ENCODE data around the gene SPG21.

SPG21 gene

GRCh38 chr15:64991536-64992135, 1.9 kb upstream of the SPG21 start:
- DNase-seq (ENCODE audit: low read depth in 3 of 3): no peak

DNA sequence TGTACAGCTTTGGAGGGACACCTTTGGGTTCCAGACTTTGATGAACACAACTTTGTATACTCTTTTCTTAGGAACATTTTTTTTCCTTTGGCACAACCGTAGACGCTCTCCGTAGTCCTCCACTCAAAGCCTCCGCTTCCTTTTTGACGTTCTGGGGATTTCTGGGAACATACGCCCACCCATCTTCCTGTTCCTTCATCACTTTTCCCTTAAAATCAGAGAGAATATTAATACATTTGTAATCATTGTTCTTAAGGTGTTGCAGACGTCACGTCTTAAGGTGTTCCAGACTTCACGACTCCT, 405 bp upstream of the SPG21 start:
- DNase-seq (ENCODE audit: low read depth in 3 of 3): no peak

- no peak for DNase-seq (ENCODE audit: low read depth in 3 of 3)
These were observed 2.6 kb downstream of the SPG21 start for GRCh38 chr15:64987136-64987535.

DNA sequence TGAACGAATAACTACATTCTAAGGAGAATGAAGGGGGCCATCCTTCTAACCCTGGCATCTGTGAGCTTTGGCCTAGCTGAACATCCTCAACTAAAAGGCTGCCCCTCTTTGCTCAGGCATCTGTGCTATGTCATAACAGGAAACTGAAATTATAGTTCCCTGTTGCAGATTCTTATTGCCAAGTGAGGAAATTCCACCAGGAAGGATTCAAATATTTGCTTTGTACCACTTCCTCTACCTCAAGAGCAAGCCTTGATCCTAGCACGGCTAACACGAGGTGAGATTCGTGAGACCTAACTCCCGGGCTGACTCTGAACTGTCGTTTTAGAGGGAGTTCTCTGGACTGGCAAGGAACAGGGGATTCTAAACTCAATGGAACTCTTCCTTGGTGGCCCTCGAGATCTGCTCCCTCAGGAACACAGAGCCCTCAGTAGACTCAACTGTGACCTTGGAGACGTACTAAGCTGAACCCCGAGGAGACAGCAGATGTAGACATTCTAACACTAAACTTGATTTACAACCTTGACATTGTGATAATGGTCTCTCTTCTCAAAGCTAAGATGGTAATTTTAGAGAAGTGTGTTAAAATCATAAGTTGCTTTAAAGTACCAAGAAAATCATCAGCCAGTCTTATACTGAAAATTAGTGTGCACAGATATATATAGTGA, 4.2 kb downstream of the SPG21 start:
- no peak for DNase-seq (ENCODE audit: low read depth in 3 of 3)

- no peak for DNase-seq (ENCODE audit: low read depth in 3 of 3)
These were observed 7.2 kb downstream of the SPG21 start for GRCh38 chr15:64982472-64982871.

GRCh38 chr15:64981812-64982431, 7.8 kb downstream of the SPG21 start:
- DNase-seq (ENCODE audit: low read depth in 3 of 3): no peak

- no peak for DNase-seq (ENCODE audit: low read depth in 3 of 3)
These were observed 10.4 kb downstream of the SPG21 start for GRCh38 chr15:64979252-64979710.

DNA sequence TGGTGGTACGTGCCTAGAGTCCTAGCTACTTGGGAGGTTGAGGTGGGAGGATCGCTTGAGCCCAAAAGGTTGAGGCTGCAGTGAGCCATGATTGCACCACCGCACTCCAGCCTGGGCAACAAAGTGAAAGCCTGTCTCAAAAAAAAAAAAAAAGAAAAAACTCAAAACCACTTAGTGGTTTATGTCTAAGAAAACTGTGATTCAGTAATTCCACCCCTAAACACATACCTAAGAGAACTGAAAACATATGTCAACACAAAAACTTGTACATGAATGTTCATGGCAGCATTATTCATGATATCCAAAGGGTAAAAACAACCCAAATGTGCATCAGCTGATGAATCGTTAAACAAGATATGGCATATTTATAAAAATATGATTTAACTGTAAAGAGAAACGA, 14.3 kb downstream of the SPG21 start:
- DNase-seq (ENCODE audit: low read depth in 3 of 3): no peak

DNA sequence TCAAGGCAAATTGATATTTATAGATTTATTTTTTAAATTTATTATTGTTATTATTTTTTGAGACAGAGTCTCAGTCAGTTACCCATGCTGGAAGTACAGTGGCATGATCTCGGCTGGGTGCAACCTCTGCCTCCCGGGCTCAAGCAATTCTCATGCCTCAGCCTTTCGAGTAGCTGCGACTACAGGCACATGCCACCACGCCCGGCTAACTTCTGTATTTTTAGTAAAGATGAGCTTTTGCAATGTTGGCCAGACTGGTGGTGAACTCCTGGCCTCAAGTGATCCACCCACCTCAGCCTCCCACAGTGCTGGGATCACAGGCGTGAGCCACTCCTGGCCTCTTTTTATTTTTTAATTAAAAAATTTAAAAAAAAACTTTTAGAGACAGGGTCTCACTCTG, 19.0 kb downstream of the SPG21 start:
- DNase-seq (ENCODE audit: low read depth in 3 of 3): no peak

DNA sequence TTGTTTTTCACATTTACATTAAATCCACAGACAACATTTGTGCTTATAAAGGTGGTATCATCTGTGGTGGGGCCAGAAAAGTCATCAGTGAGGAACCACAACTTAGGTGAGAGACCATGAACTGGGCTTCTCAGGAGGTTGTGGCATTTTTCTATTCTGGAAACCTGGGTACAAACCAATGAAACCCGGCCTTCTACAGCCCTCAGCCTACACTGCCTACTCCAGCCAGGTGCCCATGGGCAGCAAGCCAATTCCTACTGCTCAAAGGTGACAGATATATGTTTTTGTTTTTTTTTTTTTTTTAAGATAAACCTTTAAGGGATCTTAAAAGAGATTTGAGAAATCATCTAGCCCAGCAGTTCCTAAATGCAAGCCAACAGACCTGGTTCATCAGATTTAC, 20.3 kb downstream of the SPG21 start:
- no peak for DNase-seq (ENCODE audit: low read depth in 3 of 3)

GRCh38 chr15:64961013-64961412, 28.7 kb downstream of the SPG21 start:
- DNase-seq (ENCODE audit: low read depth in 3 of 3): no peak

DNA sequence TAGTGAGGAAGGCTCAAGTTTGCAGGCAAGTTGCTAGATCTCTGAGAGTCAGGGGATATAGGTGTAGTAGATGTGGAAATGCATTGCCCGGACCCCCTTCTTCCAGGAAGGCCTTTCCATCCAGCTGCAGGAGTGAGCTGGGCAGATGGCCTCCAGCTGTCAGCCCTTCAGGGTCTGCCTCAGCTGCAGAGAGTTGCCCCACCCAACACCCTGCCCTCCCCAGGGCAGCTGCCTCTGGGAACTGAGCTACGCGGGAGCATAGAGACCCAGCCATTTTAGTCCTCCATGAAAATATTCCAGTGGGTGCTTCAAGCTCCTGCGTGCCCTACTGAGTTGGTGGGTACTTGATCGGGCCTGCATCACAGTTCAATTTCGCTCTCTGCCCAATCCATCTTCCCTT, 29.6 kb downstream of the SPG21 start:
- DNase-seq (ENCODE audit: low read depth in 3 of 3): no peak

DNA sequence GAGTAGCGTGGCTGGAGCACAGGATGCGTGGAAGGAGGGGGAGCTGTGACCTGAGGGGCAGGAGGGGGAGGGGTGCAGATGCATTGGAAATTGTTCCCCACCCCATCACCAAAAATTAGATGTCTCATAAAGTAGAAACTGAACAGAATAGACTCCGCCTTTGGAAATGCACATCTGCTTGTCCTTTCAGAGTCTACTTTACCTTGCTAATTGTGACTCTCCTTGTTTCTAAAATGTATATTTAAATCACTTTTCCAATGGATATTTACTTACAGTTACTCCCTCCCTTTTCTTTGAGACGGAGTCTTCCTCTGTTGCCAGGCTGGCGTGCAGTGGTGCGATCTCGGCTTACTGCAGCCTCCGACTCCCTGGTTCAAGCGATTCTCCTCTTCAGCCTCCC, 30.6 kb downstream of the SPG21 start:
- no peak for DNase-seq (ENCODE audit: low read depth in 3 of 3)

DNA sequence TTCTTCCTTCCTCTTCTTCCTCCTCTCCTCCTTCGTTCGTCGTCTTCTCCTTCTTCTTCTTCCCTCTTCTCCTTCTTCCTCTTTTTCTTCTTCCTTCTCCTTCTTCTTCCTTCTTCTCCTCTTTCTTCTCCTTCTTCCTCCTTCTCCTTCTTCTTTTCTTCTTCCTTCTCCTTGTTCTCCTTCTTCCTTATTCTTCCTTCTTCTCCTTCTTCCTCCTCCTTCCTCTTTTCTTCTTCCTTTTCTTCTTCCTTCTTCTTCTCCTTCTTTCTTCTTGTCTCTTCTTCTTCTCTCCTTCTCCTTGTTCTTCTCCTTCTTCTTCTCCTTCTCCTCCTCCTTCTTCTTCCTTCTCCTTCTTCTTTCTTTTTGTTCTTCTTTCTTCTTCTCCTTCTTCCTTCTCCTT, 35.3 kb downstream of the SPG21 start:
- DNase-seq (ENCODE audit: low read depth in 3 of 3): no peak

DNA sequence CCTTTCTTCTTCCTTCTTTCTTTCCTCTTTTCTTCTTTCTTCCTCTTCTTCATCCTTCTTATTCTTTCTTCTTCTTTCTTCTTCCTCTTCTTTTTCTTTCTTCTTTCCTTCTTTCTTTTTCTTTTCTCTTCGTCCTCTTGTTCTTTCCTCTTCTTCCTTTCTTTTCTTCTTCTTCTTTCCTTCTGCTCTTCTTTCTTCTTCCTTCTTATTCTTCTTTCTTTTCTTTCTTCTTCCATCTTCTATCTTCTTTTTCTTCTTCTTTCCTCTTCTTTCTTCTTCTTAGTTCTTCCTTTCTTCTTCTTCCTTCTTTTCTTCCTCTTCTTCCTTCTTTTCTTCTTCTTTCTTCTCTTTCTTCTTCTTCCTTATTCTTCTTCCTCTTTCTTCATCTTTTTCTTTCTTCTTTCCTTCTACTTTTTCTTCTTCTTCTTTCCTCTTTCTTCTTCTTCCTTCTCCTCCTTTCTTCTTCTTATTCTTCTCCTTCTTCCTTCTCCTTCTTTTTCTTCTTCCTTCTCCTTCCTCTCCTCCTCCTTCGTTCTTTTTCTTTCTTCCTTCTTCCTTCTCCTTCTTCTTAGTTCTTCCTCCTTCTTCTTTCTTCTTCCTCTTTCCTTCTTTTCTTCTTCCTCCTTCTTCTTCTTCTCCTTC, 37.8 kb downstream of the SPG21 start:
- DNase-seq (ENCODE audit: low read depth in 3 of 3): no peak

GRCh38 chr15:64950888-64951287, 38.8 kb downstream of the SPG21 start:
- no peak for DNase-seq (ENCODE audit: low read depth in 3 of 3)

GRCh38 chr15:64949383-64950186, 40.1 kb downstream of the SPG21 start:
- DNase-seq (ENCODE audit: low read depth in 3 of 3): no peak

DNA sequence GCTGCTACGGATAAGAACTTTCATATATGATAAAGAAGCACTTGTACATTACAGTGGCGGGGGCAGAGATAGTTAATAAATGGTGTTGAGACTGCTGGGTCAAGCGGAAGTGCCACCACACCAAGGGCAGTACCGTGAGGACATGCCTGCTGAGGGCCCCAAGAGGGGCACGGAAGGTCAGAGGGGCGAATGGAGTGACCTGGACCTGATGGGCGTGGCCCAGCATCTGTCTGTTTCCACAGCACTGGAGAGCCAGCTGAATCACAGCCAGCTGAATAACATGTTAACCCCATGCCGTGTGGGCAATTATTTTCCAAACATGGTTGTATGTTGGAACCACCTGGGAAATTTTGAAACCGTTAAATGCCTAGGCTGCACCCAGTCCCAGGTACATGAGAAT, 40.8 kb downstream of the SPG21 start:
- DNase-seq (ENCODE audit: low read depth in 3 of 3): no peak

GRCh38 chr15:64947211-64947610, 42.5 kb downstream of the SPG21 start:
- DNase-seq (ENCODE audit: low read depth in 3 of 3): no peak

DNA sequence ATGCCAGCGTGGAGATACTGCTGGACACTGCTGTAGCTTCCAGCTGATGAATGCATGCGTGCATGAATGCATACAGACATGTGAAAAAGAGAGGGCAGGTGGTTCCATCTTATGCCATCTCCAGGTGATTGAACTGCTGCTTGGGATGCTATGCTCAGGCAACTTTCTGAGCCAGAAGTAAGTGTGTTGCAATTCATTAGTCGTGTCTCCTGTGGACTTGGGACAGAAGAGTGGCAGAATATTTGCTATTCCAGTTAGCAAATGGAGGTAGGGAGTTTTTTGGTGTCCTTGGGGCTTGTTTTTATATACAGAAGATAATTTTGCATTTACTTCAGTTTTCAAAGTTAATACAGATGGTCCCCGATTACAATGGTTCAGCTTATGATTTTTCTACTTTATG, 44.8 kb downstream of the SPG21 start:
- no peak for DNase-seq (ENCODE audit: low read depth in 3 of 3)

DNA sequence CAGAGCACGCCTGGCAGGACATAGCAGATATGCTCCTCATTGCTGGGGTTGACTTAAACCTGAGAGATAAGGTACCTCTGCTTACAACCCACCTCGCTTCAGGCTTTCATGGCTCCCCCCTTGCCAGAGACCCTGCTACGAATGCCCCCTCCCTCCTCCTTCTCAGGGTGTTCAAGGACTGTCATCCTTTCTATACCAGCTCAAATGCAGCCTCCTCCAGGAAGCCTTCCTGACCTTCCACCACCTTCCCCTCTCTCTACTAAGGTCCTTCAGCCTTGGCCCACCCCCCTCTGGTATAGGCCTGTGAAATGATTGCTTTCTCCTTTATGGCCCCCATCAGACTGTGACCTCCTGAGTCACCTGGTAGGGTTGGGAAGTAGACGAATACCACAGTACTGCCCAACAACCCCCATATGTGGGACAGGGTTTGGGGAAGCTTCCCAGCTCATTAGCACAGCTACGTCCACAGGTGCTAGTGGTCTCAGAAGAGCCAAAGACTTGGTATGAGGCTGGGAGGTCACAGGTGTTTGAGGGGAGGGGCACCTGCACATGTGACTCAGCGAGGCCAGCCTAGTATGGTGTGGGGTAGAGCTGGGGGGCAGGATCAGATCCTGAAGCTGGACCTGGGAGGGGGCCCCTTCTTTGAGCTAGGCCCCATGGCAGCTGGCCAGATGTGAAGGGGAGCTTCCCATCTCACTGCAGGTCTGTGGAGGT, 46.0 kb downstream of the SPG21 start:
- DNase-seq (ENCODE audit: low read depth in 3 of 3): no peak

- DNase-seq (ENCODE audit: low read depth in 3 of 3): no peak
These were observed 47.4 kb downstream of the SPG21 start for GRCh38 chr15:64942356-64942755.
